Measurements from ENCODE around the gene PORCN.
"Not testable (repeated sequence)": the region's sequence is repeated elsewhere in the genome, so short reads cannot be mapped to it uniquely, and the experiment has no call there.

Gene PORCN

DNA sequence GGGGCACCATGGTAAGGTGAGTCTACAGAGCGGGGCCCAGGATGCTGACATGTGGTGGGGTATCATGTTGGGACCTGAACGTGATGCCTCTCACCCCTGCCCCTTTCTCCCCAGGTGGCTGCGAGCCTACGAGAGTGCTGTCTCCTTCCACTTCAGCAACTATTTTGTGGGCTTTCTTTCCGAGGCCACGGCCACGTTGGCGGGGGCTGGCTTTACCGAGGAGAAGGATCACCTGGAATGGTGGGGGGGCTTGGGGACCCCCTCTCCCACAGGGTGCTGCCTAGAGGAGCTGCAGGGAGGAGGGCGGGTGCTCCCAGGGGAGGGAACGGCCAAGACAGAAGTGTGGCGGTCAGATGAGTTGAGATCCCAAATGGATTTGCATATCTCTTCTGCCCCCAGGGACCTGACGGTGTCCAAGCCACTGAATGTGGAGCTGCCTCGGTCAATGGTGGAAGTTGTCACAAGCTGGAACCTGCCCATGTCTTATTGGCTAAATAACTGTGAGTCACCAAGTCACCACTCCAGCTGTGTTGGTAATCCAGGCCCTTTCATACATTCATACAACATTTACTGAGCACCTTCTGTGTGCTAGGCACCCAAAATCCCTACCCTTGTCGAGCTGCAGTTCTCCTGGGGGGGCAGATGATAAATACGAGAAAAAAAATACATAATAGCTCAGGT lies 5.5 kb downstream of the PORCN start:
- no peak for DNase-seq

DNA sequence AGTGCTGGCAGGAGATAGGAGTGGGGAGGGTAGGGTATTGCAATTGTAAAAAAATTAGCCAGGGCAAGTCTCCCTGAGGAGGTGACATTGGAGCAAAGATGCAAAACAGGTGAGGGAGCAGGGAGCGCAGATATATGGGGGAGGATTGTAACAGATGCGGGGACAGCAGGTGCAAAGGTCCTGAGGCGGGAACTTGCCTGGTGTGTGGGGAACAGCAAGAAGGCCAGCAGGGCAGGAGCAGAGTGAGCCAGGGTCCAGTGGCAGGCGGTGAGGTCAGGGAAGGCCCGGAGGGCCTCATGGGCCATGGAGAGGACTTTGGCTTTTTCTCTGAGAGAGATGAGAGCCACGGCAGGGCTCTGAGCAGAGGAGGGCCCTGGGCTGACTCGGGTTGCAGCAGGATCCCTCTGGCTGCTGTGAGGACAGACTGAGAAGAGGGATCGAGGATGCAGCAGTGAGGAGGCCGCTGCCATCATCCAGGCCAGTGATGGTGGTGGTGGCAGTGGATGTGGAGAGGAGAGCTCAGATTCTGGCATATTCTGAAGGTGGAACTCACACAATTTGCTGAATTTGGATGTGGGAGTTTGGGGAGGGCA lies 6.2 kb downstream of the PORCN start:
- no peak for DNase-seq

DNA sequence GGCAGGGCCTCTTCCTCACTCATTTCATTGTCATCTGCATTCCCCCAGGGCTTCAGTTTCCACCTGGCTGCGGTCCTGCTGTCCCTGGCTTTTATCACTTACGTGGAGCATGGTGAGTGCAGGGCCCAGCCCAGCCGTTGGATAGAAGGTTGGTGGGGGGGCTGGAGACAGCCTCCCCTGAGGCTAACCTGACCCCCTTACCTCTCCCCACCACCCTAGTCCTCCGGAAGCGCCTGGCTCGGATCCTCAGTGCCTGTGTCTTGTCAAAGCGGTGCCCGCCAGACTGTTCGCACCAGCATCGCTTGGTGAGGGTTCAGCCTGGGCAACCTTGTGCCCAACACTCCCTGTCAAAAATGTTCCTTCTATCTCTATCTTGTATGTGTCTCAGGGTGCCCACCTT lies 7.0 kb downstream of the PORCN start:
- DNase-seq = no peak

DNA sequence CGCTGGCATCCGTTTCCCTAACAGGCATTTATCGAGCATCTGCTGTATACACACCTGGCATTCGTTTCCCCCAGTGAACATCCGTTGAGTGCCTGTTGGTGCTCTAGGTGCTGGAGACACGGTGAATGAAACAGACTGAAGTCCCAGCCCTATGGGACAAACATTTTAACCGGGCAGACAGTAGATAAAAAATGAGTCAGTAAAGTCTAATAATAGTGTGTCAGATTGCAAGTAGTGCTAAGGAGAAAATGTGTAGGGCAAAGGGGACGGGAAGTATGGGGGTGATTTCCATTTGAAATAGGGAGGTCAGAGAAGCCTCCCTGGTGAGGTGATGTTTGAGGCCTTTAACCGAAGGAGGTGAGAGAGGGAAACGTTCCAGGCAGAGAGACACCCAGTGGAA lies 7.5 kb downstream of the PORCN start:
- DNase-seq = no peak

DNA sequence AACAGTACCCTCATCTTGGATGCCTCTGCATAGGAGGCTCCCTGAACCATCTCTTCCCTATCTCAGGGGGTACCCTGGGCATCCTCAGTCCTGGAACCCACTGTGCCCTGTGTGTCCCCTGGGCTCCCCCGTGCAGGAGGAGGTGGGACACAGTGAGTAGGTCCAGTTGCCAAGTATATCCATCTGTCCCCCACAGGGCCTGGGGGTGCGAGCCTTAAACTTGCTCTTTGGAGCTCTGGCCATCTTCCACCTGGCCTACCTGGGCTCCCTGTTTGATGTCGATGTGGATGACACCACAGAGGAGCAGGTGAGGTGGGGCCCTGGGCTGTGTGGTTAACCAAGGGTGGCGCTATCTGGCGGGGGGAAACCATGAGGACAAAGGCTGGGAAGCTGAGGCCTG lies 8.2 kb downstream of the PORCN start:
- DNase-seq = no peak

DNA sequence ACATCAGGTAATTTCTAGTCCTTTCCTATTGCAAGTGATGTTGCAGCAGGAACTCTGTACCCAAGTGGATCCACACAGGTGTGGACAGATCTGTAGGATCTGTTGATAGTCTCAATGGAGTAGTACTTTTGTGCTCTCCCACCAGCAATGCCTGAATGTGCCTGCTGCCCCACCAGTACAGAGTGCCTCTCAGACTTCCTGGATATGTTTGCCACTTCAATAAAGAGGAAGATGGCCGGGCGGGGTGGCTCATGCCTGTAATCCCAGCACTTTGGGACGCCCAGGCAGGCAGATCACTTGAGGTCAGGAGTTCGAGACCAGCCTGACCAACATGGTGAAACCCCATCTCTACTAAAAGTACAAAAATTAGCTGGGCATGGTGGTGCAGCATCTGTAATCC lies 10.7 kb downstream of the PORCN start:
- DNase-seq = not testable (repeated sequence)

DNA sequence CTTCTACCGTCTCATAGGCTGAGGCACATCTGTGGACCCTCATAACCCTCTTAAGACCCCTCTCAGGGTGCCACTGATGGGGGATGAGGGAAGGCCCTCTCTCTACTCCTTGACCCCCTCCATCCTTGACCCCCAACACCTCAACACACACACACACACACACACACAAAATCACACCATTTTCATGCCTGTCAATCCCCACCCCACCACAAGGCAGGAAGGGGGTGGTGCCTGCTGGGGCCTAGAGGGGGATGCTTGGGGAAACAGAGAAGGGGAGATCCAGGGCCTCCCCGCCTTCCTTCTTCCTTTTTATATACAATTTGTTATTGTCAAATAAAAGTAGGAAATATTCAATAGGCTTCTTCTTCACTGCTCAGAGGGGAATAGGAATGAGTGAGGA lies 11.7 kb downstream of the PORCN start:
- no peak for DNase-seq

DNA sequence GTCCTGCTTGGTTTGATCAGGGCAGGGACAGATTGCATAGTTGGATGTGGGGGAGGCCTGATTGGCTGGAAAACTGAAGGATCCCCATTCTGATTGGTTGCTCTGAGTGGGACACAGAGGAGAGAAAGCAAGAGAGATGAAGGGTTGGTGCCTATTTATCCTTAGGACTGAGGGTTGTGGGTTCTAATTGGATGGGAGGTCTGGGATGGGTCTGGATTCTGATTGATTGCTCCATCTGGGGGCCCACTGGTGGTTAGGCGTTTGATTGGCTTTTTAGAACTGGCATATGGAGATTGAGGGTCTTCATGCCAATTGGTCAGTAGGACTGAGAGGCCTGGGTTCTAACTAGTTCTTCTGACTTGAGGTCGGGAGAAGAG lies 12.2 kb downstream of the PORCN start:
- DNase-seq = peak; percentile 6

DNA sequence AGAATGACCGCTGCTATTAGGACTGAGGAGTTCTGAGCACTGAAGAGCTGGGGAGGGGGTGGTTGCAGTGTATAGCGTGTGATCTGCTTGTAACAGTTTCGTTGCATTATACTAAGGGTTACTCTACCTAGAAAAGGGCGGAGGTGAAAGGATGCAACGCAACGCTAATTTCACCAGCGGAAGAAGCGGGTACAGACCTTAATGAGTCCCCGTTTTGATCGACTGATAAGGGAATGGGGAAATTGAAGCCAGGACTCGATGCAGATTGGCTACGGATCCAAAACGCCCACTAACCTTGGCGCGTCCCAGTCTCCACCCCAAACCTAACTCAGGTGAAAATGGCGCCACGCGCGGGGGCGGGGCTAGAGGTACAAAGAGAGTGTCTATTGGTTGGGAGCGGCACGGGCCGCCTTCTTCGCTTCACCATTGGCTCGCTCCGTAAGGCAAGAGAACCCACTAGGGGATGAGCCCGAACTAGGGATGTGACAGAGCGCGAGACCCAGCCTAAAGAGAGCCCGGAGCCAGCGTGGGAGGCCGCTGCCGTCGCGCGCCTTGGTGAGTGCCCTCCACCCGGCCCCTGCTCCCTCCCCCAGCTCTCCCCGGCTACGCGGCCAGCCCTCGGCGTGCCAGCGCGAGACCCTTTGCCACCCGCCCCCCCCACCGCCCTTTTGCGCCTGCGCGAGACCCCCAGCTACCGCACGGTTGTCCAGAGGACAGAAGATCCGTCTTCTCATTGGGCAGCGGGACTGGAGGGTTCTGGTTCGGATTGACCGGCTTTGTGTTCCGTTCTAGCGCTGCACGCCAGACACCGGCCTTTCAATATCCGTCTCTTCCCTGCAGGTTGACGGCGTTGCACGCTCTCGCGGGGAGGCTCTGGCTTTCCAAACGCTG lies 12.8 kb downstream of the PORCN start, which contains the start of gene EBP:
Gene EBP (plus strand): TSS at position 456 of the 891 bp plus-strand sequence. CDS start 1,964 bp downstream, outside the sequence.
- DNase-seq = peak; percentile 83

DNA sequence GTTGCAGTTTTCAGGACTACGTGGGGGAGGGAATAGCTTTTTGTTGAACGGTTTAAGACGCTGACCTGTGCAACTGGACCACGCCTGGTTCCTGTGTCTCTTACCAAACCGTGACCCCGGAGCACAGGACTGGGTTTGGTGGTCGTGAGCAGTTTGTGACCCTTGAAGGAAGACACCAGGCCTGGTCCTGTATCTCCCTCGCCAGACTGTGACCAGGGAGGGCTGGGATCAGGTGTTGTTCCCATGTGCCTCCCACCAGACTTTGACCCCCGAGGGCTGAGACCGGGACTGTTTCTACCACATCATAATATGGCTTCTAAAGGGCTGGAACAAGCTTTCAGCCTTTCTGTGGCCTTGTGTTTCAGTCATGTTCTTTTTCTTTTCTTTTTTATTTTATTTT lies 13.5 kb downstream of the PORCN start:
- no peak for DNase-seq

DNA sequence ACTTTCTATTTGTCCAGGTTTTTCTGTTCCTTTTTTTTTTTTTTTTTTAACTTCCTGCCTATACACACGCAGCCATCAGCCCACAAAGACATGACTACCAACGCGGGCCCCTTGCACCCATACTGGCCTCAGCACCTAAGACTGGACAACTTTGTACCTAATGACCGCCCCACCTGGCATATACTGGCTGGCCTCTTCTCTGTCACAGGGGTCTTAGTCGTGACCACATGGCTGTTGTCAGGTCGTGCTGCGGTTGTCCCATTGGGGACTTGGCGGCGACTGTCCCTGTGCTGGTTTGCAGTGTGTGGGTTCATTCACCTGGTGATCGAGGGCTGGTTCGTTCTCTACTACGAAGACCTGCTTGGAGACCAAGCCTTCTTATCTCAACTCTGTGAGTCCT lies 14.9 kb downstream of the PORCN start:
- DNase-seq = no peak

DNA sequence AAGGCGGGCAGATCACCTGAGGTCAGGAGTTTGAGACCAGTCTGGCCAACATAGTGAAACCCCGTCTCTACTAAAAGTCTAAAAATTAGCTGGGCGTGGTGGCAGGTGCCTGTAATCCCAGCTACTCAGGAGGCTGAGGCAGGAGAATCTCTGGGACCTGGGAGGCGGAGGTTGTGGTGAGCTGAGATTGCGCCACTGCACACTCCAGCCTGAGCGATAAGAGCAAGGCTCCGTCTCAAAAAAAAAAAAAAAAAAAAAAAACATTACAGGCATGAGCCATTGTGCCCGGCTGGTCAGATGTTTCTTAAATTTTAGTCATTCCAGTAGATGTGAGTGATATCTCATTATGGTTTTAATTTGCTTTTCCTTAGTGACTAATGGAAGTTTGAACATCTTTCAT lies 17.1 kb downstream of the PORCN start:
- DNase-seq = not testable (repeated sequence)

DNA sequence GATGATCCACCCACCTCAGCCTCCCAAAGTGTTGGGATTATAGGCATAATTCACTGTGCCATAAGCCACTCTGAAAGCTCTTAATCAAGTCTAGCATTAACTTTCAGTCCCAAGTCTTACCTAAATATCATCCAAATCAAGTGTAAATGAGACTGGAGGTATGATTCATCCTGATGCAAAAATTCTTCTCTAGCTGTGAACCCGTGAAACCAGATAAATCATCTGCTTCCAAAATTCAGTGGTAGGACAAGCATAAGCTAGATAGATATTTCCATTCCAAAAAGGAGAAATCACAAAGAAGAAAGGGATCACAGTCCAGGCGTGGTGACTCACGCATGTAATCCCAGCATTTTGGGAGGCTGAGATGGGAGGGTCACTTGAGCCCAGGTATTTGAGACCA lies 21.9 kb downstream of the PORCN start:
- DNase-seq = no peak

DNA sequence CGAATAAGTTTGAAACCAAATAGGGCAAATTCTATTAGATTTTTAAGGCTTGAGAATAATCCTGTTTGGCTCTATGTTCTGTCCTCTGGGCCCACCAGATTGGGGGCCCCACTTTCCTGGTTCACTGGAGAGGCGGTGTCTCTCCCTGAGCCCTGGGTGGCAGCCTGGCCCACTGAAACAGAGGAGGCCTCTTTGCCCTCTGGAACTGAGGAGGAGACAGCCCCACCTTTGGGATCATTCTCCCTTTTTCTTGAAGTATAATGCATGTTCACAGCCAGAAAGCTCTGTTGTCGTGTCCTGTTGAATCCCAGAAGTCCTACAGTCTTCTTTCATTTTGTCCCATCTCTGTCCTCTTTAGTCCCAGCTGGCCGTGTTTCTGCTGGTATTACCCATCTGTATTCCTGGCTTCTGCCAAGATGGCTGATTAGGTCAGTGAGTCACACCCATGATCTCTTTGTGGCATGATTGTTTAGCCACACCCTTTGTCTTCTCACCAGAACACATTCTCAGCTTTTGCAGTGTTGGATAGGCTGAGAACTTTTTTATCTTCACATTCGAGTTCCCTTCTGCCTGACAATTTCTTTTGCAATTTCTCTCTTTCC lies 22.7 kb downstream of the PORCN start:
- no peak for DNase-seq

DNA sequence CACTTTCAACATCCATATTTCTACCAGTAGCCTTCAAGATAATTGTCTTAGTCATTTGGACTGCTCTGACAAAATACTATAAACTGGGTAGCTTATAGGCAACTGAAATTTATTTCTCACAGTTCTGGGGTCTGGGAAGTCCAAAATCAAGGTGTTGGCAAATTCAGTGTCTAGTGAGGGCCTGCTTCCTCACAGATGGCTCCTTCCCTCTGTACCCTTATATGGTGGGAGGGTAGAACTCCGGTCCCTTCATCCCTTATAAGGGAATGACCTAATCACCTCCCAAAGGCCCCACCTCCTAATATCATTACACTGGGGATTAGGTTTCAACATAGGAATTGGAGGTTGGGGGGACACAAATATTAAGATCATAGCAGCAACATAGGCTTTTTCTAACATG lies 23.4 kb downstream of the PORCN start:
- DNase-seq = no peak

DNA sequence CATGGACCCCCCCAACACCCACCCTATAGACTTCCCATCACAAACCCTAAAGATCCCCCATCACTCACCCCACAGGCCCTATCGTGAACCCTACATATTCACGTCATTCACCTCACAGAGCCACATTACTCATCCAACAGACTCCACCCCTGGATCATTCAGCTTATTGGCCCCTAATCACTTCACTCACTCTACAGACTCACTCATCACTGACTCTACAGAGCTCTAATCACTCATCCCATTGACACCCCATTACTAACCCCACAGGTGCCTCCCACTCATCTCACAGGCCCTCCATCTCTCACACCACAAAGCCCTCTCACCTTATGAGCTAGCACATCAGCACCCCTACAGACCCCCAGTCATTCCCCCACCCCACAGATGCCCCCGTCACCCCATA lies 24.4 kb downstream of the PORCN start:
- no peak for DNase-seq

DNA sequence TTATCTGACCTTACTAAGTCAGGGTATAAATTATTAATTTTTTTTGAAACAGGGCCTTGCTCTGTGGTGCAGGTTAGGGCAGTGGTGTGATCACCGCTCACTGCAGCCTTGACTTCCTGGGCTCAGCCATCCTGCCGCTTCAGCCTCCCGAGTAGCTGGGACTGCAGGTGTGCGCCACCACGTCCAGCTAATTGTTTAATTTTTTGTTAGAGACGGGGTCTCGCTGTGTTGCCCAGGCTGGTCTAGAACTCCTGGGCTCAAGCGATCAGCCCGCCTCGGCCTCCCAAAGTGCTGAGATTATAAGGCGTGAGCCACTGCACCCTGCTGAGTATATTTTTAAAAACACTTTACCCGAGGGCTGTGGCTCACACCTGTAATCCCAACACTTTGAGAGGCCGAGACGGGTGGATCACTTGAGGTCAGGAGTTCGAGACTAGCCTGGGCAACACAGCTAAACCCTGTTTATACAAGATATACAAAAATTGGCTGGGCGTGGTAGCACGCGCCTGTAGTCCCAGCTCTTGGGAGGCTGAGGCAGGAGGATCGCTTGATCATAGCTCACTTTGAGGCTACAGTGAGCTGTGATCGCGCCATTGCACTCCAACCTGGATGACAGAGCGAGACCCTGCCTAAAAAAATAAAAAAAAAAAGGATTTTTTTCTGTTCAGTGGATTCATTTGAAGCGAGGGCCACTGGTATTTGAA lies 30.0 kb downstream of the PORCN start:
- DNase-seq = no peak

DNA sequence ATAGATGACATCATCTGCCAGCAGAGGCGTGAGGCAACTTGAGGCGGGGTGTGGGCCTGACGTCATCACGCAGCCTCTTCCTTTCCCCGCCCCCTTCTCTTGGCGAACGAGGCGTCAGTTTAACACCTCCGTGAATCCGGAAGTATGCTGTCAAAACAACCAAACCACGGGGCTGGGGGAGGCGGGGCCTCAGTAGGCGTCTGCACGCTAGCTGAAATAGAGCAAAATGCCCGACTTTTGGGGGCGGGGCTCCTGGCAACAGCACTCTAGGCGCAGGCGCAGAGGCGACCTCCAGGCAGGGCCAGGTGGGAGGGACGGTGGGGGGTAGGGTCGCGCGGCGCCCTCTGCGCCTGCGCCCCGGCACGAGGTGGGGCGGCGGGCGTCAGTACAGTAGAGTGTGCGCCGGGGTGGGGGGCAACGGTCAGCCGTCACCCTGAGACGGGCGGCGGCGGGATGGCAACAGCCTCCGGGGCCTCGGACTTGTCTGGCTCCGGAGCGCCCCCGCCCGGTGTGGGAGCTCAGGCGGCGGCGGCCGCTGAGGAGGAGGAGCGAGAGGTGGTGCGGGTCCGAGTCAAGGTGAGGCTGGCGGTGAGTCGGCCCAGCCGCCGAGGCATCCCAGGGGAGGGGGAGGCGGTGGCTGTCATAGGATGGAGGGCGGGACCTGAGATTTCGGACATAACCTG lies 30.7 kb downstream of the PORCN start, which contains the start of gene TBC1D25:
Gene TBC1D25 (plus strand): TSS at position 370 of the 683 bp plus-strand sequence. CDS start 84 bp downstream, at position 454.
- peak; percentile 90 for DNase-seq

DNA sequence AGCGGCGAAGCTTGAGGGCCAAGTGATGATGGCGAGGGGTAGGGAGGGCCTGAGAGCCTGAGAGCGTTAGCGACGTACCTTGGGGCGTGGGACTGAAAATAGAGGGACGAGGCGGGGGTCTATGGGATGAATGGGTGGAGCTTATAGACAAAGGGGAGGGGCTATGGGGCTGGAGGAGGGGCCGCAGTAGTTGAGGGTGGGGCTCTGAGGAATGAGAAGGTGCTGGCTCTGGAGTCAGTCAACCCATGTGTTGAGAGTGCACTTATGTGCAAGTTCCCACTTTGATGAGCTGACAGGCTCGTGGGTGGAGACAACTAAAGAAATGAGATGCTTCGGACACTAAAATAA lies 31.2 kb downstream of the PORCN start:
- peak; percentile 56 for DNase-seq

DNA sequence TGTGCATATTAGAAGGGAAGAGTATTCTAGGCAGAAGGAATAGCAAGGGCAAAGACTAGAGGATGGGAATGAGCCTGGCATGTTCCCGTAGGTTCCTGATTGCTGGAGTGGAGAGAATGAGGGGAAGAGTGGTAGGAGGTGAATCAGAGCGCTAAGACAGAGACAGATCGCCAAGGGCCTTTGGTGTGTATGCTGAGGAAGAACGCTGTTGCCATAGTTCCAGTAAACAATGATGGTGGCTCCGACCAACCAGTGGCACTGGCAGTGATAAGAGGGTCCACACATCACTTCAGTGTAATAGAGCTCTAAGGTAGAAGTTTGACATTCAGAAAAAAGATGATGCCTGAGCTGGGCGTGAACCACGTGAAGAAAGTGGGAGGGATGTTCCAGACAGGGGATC lies 31.7 kb downstream of the PORCN start:
- DNase-seq = no peak

DNA sequence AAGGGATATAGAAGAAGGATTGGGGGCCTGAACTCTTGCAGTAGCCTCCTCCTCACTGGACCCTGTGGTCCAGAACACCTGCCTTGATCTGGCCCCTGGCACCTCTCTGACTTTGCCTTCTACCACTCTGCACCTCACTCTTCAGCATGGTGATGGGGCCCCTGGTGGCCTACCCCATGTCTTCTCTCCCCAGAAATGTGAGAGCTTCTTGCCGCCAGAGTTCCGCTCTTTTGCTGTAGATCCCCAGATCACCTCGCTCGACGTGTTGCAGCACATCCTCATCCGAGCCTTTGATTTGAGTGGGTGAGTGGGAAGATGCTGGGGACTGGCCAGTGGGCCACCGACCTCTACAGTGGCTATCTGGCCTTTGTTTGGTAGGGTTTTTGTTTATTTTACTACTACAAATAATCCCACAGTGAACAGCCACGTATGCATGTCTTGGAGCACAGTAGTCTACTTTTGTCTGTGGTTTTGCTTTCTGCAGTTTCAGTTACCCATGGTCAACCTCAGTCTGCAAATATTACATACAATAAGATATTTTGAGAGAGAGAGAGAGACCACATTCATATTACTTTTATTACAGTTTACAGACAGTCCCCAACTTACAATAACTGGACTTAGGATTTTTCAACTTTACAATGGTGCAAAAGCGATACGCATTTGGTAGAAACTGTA lies 32.5 kb downstream of the PORCN start:
- DNase-seq = no peak

DNA sequence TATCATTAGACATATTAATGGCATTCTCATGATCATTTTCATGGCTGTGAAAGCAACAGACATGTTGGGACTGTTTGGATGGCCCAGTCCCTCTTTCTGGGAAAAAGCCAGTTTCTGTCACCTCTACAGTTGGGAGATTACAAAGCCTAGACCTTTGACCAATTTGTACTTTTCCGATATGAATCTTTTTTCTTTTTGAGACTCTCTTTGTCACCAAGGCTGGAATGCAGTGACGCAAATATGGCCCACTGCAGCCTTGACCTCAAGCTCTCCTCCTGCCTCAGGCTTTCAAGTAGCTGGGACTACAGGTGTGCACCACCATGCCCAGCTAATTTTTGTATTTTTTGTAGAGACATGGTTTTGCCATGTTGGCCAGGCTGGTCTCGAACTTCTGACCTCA lies 40.1 kb downstream of the PORCN start:
- DNase-seq = no peak
